ENCODE measurements around the gene SLC25A42.
"Not testable (repeated sequence)": the region's sequence is repeated elsewhere in the genome, so short reads cannot be mapped to it uniquely, and the experiment has no call there.

- TF ChIP-seq CTCF (IDR thresholded peaks at IDR 0.05; ENCODE audit: low read length); EZH2 (optimal IDR thresholded peaks at IDR 0.05; ENCODE audit: low read depth, low read length): not testable (repeated sequence)
Measured at GRCh38 chr19:19106938-19107337, 43.1 kb downstream of the SLC25A42 start.
